Activated T-cell treated with anti-CD3 and anti-CD28 coated beads, Interleukin-2, amount 50 U/mL, for 1 hour (primary cell): Measurements from ENCODE around the gene POLR3B.
"Not testable (repeated sequence)": the region's sequence is repeated elsewhere in the genome, so short reads cannot be mapped to it uniquely, and the experiment has no call there.

ENCODE experiments used
- DNase-seq: peaks from one replicate; pipeline ENCODE4 v3.0.0-alpha.2; 2020

The POLR3B gene

GRCh38 chr12:106343214-106343528 is 14.4 kb upstream of the POLR3B start:
- DNase-seq: no peak

- DNase-seq: no peak
Measured at GRCh38 chr12:106344131-106344530, 13.4 kb upstream of the POLR3B start.

- no peak for DNase-seq
Measured at GRCh38 chr12:106345746-106346145, 11.8 kb upstream of the POLR3B start.

- DNase-seq: no peak
Measured at GRCh38 chr12:106348411-106348810, 9.1 kb upstream of the POLR3B start.

- no peak for DNase-seq
Measured at GRCh38 chr12:106353175-106353574, 4.4 kb upstream of the POLR3B start.

DNA sequence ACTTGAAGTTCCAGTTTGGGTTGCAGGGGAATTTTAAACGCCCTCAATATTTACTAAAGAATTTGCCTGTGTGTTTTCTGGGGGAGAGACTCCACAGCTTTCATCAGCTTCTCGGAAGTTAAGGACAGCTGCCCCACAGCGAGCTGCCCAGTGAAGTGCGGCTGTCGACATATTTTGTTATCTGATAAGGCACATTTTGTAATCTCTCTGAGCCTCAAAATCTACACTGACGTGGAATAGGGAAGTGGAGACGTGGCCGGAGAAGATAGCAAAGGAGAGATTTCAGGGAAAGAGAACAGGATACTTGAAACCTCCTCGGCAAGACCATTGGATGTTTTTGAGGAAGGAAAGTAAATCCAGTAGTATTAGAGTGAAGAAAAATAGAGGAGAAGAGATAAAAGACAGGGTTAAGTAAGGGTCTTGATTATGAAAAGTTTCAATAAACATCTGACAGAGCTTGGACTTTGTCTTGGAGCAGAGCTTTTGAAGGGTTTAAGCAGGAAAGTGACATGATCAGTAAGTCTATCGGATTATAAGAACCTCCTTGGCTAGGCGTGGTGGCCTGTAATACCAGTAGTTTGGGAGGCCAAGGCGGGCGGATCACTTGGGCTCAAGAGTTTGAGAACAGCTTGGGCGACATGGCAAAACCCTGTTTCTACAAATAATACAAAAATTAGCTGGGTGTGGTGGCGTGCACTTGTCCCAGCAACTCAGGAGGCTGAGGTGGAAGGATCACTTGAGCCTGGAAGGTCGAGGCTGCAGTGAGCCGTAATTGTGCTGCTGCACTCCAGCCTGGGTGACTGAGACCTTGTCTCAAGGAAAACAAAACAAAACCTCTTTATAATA is 1.1 kb downstream of the POLR3B start:
- no peak for DNase-seq

- no peak for DNase-seq
Measured at GRCh38 chr12:106359646-106360399, 2.3 kb downstream of the POLR3B start.

DNA sequence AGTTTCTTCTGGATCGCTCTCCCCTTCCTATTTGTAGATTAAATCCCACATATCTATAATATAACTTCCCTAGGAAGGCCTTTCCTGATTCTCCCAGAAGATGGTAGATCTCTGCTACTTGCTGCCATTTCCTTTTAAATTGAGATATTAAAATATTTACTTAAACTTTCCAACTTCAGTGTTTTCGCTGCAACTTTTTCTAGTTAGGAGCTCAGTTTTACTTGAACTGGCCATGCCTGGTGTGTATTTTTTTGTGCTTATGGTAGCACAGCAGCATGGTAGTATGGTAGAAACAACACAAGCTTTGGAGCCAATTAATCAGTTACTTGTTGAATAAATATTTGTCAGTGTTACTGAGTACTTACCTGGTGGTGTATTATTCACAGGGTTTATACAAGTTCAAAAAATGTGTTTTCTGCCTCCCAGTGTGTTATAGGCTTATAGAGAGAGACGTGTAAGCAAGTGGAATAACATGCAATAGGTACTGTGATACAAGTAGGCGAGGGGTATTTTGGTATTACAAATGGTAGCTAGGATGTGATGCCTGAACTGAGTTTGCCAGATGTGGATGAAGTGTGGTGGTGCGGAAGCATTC is 2.9 kb downstream of the POLR3B start:
- DNase-seq: no peak

DNA sequence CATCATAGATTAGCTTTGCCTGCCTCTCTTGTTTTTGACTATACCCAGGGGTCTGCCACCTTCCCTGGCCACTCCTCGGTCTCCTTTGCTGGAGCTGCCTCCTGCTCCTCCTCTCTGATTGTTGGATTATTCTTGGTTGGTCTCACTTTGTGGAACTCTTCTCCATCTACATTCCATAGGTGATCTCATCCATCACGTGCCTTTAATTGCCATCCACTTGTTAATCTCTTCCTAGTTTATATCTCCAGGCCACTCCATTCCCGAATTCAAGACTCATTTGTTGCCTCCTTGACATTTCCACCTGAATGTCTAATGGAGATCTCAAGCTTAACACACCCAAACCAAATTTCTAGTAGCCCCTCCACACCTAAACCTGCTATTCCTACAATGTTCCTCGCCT is 5.4 kb downstream of the POLR3B start:
- DNase-seq: no peak

GRCh38 chr12:106364261-106364660 is 6.7 kb downstream of the POLR3B start:
- DNase-seq: no peak

DNA sequence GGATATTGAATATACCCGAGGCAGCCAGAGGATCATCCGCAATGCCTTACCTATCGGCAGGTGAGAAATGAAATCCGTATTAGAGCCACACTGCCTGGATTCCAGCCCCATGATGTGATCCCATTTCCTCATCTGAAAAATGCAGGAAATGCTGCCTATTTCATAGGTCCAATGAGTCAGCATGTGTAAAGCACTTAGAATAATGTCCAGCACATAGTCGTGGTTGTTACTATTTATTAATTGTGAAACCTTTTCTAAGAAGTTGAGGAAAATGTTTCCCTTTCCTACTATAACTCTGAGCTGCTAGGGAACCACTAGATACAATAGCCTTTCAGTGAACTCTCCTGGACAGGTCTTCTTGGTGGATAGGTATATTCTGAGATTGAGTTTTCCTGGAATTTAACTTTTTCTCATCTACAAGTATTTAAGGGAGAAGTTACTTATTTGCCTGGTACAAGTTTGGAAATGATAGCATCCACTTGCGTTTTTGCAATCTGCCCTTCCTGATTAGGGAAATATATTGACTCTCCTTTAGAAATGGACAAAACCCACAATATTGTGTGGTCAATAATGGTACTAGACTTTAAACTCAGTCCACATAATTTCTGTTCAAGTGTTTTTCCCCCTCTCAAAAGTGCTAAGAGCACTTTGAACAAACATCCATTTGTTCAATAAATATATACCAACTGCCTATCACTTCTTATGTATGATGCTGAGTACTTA is 12.2 kb downstream of the POLR3B start:
- no peak for DNase-seq

GRCh38 chr12:106378788-106379187 is 21.2 kb downstream of the POLR3B start:
- DNase-seq: no peak

GRCh38 chr12:106380954-106381353 is 23.4 kb downstream of the POLR3B start:
- DNase-seq: no peak

DNA sequence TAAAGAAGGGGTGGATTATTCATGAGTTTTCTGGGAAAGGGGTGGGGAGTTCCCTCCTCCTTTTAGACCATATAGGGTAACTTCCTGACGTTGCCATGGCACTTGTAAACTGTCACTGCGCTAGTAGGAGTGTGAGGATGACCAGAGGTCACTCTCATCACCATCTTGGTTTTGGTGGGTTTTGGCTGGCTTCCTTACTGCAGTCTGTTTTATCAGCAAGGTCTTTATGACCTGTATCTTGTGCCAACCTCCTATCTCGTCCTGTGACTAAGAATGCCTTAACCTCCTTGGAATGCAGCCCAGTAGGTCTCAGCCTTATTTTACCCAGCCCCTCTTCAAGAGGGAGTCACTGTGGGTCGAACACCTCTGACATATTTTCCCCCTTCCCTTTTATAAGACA is 24.3 kb downstream of the POLR3B start:
- not testable (repeated sequence) for DNase-seq

- DNase-seq: no peak
Measured at GRCh38 chr12:106386813-106387535, 29.4 kb downstream of the POLR3B start.

DNA sequence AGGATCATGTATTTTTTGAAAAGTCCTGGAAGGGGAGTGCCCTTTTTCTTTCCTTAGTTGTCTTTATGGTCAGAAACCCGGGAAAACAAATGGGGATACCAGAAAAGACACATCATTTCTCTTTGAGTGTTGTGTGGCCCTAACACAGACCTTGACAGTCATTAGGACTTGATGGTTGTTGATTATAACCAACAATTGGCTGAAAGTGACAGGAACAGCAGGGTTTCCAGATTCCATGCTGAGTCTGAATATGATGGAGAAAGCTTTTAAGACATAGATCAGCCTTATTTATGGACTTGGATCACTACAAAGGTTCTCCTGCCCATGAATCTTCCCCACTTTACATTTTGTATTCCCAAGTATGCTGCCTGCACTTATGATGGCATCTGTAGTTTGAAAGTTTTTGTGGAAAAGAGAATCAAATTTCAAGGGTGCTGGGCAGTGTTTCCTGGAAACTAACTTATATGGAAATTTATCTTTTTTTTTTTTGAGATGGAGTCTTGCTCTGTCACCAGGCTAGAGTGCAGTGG is 30.4 kb downstream of the POLR3B start:
- no peak for DNase-seq

- no peak for DNase-seq
Measured at GRCh38 chr12:106389151-106389550, 31.6 kb downstream of the POLR3B start.

GRCh38 chr12:106392759-106393158 is 35.2 kb downstream of the POLR3B start:
- no peak for DNase-seq

GRCh38 chr12:106409878-106410277 is 52.3 kb downstream of the POLR3B start:
- no peak for DNase-seq

GRCh38 chr12:106412563-106412962 is 55.0 kb downstream of the POLR3B start:
- no peak for DNase-seq

GRCh38 chr12:106415134-106415533 is 57.6 kb downstream of the POLR3B start:
- no peak for DNase-seq

DNA sequence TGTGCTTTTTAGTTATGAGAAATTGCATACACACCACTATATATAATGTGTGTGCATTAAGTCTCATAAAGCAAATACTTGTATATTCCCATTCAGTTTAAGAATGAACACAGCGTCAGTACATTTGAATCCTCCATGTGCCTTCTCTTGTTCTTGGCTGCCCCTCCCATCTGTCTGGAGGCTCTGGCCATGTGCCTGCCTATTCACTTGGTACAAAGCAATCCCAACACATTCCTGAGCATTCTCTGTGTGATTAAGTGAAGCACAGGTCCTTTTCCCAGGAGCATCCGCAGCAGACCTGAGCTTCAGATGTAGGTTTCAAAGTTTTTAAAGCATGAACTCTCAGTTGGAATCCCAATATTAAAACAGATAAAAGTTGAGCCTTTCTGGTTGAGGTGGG is 58.7 kb downstream of the POLR3B start:
- no peak for DNase-seq
